RWPE2 (cell line): ENCODE results near the gene SH3YL1.

ENCODE experiments used
- ATAC-seq: fragments of 200-7000 bp; cut with Tn5 transposase; 3 replicates; pipeline ENCODE4 v1.9.1; 2021; ENCODE audit warnings: low read depth
- DNase-seq: peaks from one replicate; pipeline ENCODE4 v3.0.0-alpha.2; 2020; ENCODE audit warnings: low spot score
- H3K27ac ChIP-seq: fragments of 450-650 bp; 2 replicates; pipeline ENCODE4 v1.5.1; 2017; ENCODE audit warnings: mild to moderate bottlenecking; ENCODE audit not compliant: poor library complexity, severe bottlenecking
- H3K27me3 ChIP-seq: fragments of 250-450 bp; sonication (Bioruptor Pico); 2 replicates; pipeline ENCODE4 v1.5.1; 2021; ENCODE audit warnings: mild to moderate bottlenecking, moderate library complexity; ENCODE audit not compliant: insufficient read depth, poor library complexity, severe bottlenecking
- H3K36me3 ChIP-seq: fragments of 250-450 bp; sonication (Bioruptor Pico); 2 replicates; pipeline ENCODE4 v1.5.1; 2020; ENCODE audit warnings: low read depth, mild to moderate bottlenecking, moderate library complexity
- H3K4me1 ChIP-seq: fragments of 250-450 bp; sonication (Bioruptor Pico); 2 replicates; pipeline ENCODE4 v1.5.1; 2021; ENCODE audit warnings: mild to moderate bottlenecking, moderate library complexity; ENCODE audit not compliant: insufficient read depth, poor library complexity, severe bottlenecking
- H3K4me3 ChIP-seq: fragments of 250-450 bp; sonication (Bioruptor Pico); 2 replicates; pipeline ENCODE4 v1.5.1; 2021; ENCODE audit warnings: mild to moderate bottlenecking, moderate library complexity; ENCODE audit not compliant: severe bottlenecking
- H3K9me3 ChIP-seq: fragments of 250-450 bp; sonication (Bioruptor Pico); 2 replicates; pipeline ENCODE4 v1.5.1; 2021; ENCODE audit warnings: mild to moderate bottlenecking, moderate library complexity; ENCODE audit not compliant: severe bottlenecking
- TF ChIP-seq, protein P1 (sequence below): fragments of 450-650 bp; IDR thresholded peaks from one replicate; pipeline ENCODE4 v1.5.1; 2017; ENCODE audit warnings: mild to moderate bottlenecking, moderate library complexity; ENCODE audit not compliant: poor library complexity, severe bottlenecking

SH3YL1 gene

DNA sequence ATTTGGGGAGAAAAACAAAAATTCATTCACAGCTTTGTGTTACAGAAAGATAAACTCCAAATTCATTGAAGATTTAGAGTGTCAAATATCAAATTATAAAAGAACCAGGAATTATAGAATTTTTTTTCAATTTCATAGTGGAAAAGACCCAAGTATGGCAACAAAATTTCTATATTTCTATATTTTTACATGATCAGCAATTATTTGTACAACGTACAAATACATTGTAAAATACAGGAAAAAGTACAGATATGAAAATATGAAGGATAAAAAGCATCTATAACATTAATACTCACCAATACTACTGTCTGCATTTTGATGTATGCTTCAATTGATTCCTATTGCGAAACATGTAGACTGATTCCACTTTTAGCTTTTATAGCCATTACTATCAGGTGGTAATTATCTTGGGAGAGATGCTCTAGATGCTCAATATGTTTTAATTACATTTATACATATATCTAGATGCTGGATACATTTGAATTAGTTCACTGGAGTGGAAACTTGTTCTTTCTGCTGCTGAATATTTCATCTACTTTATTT lies 4.0 kb downstream of the SH3YL1 start:
- Histone ChIP-seq H3K4me1 (peaks cover 3% of the 10 kb centered on the region), H3K4me3 (no peak overlapping the region), H3K9me3 (peaks cover 9% of the 10 kb centered on the region), H3K27ac (no peak overlapping the region), H3K27me3 (no peaks in the 10 kb centered on the region), H3K36me3 (peaks cover 22% of the 10 kb centered on the region)
- no peak for ATAC-seq
- TF ChIP-seq, protein P1, sequence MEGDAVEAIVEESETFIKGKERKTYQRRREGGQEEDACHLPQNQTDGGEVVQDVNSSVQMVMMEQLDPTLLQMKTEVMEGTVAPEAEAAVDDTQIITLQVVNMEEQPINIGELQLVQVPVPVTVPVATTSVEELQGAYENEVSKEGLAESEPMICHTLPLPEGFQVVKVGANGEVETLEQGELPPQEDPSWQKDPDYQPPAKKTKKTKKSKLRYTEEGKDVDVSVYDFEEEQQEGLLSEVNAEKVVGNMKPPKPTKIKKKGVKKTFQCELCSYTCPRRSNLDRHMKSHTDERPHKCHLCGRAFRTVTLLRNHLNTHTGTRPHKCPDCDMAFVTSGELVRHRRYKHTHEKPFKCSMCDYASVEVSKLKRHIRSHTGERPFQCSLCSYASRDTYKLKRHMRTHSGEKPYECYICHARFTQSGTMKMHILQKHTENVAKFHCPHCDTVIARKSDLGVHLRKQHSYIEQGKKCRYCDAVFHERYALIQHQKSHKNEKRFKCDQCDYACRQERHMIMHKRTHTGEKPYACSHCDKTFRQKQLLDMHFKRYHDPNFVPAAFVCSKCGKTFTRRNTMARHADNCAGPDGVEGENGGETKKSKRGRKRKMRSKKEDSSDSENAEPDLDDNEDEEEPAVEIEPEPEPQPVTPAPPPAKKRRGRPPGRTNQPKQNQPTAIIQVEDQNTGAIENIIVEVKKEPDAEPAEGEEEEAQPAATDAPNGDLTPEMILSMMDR = no peak
- DNase-seq = no peak

DNA sequence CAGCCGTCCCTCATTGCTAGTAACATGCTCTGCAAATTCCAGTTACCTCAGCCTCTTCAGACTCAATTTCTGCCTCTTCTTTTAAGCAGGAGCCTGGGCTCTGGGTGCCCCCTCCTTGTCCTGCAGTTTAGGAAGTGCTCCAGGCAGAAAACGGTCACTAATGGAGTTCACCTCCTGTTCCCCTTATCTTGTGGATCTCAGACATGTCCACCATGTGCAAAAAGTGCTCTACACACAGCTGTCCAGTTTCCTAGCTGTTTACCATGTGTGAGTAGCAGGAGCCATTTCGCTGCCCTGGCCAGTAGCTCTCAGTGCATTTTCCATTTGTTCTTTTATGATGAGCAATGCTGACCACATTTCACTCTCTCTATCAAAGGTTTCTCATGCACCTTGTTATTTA lies 4.9 kb downstream of the SH3YL1 start:
- no peak overlapping the region for H3K27ac ChIP-seq
- H3K9me3 ChIP-seq = peaks cover 9% of the 10 kb centered on the region
- DNase-seq = no peak
- no peak overlapping the region for H3K4me3 ChIP-seq
- TF ChIP-seq, protein P1 = no peak
- ATAC-seq = no peak
- no peaks in the 10 kb centered on the region for H3K27me3 ChIP-seq
- H3K4me1 ChIP-seq = peaks cover 3% of the 10 kb centered on the region
- H3K36me3 ChIP-seq = peaks cover 22% of the 10 kb centered on the region

DNA sequence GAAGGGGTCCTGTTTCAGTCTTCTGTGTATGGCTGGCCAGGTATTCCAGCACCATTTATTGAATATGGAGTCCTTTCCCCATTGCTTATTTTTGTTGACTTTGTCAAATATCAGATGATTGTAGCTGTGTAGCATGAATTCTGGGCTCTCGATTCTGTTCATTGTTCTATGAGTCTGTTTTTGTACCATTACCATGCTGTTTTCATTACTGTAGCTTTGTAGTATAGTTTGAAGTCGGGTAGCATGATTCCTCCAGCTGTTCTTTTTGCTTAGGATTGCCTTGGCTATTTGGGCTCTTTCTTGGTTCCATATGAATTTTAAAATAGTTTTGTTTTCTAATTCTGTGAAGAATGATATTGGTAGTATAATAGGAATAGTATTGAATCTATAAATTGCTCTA lies 6.0 kb downstream of the SH3YL1 start:
- TF ChIP-seq, protein P1 = no peak
- Histone ChIP-seq H3K27ac (no peak overlapping the region), H3K4me3 (no peak overlapping the region), H3K27me3 (no peaks in the 10 kb centered on the region), H3K36me3 (peaks cover 22% of the 10 kb centered on the region), H3K9me3 (peaks cover 9% of the 10 kb centered on the region), H3K4me1 (peaks cover 3% of the 10 kb centered on the region)
- DNase-seq = no peak
- no peak for ATAC-seq

DNA sequence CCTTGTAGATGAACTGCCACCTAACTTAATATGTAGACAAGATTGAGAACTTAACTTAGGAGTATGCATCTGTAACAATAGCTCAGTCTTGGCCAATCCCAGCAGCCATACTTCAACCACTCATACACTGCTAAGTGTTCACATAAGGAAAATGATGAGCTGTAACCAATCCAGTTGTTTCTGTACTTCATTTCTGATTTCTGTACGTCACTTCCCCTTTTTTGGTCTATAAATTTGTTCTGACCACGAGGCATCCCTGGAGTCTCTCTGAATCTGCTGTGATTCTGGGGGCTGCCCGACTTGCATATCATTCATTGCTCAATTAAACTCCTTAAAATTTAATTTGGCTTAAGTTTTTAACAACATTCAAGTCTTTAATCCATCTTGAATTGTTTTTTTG lies 6.4 kb downstream of the SH3YL1 start:
- H3K4me1 ChIP-seq = peaks cover 3% of the 10 kb centered on the region
- peaks cover 24% of the 10 kb centered on the region for H3K36me3 ChIP-seq
- H3K27me3 ChIP-seq = no peaks in the 10 kb centered on the region
- no peak overlapping the region for H3K4me3 ChIP-seq
- DNase-seq = no peak
- TF ChIP-seq, protein P1 = no peak
- ATAC-seq = no peak
- no peak overlapping the region for H3K27ac ChIP-seq
- H3K9me3 ChIP-seq = peaks cover 9% of the 10 kb centered on the region

DNA sequence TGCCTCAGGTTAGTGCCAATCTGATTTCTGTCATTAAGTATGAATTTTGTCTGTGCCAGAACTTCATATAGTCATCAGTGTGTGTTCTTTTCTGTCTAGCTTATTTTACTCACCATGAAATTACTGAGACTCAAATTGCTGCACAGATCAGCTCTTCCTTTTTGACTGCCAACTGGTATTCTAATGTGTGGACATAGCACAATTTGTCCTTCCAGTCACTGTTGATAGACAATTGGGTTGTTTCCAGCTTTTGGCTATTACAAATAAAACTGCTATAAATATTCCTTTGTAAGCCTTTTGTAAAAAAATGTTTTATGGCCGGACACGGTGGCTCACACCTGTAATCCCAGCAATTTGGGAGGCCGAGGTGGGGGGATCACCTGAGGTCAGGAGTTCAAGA lies 7.7 kb downstream of the SH3YL1 start:
- peaks cover 9% of the 10 kb centered on the region for H3K9me3 ChIP-seq
- TF ChIP-seq, protein P1 = no peak
- DNase-seq = no peak
- no peak overlapping the region for H3K27ac ChIP-seq
- H3K4me1 ChIP-seq = no peaks in the 10 kb centered on the region
- no peaks in the 10 kb centered on the region for H3K27me3 ChIP-seq
- ATAC-seq = no peak
- H3K4me3 ChIP-seq = no peak overlapping the region
- peaks cover 33% of the 10 kb centered on the region for H3K36me3 ChIP-seq
